Measurements from ENCODE around the gene MPPED1.

DNA sequence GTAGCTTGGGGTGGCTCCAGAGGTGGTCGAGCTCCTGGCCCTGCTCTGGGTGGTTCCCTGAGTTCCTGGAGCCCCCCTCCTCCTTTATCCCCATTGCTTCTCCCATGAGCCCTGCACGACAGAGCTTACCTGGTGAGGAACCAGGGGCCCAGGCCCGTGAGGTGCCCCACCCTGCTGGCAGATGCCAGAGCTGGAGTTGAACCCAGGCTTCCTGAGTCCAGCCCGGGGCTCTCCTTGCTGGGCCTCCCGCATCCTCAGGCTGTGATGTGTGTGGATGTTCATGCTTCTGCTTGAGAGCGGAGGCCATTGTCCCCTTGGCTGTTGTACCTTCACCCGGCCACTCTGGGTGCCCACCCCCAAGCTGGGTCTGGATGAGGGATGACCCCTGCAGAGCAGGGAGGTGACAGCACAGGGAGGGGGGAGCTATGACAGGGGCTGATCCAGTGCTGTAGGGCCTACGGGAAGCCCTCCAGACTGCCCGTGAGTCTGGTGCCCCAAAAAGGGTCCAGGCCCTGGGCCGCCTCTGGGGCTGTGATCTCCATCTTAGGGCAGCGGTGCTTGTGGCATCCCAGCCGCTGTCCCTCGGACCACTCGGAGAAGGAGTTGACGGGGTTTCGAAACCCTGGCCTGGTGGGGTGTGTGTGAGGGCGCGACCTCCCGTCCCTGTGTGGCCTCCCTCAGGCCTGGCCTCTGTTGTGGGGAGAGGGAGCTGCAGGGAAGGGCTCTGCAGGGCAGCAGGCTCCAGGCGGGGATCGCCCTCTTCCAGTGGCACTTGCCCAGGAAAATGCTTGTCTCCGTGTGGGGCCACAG lies 14.4 kb downstream of the MPPED1 start:
- TF ChIP-seq, protein P1, sequence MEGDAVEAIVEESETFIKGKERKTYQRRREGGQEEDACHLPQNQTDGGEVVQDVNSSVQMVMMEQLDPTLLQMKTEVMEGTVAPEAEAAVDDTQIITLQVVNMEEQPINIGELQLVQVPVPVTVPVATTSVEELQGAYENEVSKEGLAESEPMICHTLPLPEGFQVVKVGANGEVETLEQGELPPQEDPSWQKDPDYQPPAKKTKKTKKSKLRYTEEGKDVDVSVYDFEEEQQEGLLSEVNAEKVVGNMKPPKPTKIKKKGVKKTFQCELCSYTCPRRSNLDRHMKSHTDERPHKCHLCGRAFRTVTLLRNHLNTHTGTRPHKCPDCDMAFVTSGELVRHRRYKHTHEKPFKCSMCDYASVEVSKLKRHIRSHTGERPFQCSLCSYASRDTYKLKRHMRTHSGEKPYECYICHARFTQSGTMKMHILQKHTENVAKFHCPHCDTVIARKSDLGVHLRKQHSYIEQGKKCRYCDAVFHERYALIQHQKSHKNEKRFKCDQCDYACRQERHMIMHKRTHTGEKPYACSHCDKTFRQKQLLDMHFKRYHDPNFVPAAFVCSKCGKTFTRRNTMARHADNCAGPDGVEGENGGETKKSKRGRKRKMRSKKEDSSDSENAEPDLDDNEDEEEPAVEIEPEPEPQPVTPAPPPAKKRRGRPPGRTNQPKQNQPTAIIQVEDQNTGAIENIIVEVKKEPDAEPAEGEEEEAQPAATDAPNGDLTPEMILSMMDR (IDR thresholded peaks at IDR 0.05; ENCODE audit: insufficient read depth, low read length, poor library complexity, severe bottlenecking) = no peak
- no peak for TF ChIP-seq EZH2phosphoT487 (conservative IDR thresholded peaks at IDR 0.05; ENCODE audit: low read length)

Data from SU-DHL-6 (cell line).